DMS 273 treated with DMSO at 0.1 percent for 48 hours (cell line): ENCODE results near the gene IPPK.
"Not testable (repeated sequence)": the region's sequence is repeated elsewhere in the genome, so short reads cannot be mapped to it uniquely, and the experiment has no call there.

Experiments
- DNase-seq: peaks from one replicate; lab custom pipeline; 2025; lab: John Stamatoyannopoulos, UW

IPPK gene

GRCh38 chr9:92637326-92637725, 32.6 kb downstream of the IPPK start:
- no peak for DNase-seq

DNA sequence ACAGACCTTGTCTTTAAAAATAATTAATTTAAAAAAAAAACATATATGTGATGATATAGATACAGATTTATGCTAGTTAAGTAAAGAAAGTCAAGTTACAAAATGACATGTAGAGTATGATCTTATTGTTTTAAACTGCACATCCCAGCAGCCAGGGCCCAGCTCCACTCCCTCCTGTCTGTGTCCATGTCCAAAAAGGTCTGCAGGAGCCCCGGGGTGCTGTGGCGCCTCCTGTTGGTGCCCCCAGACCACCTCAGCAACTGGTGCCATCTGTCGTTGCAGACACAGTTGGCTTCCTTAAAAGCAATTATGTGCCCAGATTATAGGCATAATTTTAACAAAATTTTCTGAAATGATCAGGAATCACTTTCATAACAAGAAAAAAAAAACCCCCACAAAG, 33.3 kb downstream of the IPPK start:
- DNase-seq, result no peak

DNA sequence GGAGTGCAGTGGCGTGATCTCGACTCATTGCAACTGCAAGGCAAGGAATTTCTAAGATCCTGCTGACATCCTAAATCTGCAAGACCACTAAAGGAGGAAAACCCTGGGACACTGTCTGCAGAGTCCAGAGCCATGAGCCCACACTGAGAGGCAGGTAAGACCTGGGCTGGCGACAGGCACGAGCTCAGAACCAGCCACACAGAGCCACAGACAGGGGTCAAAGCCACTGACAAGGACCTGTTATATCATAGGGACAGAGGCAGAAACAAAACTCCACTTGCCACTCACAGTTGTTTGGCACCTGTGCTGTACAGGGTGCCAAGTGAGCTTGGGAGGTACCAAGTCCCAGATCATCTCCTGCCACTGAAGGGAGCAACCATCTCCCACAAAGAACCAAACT, 34.2 kb downstream of the IPPK start:
- DNase-seq, result no peak

GRCh38 chr9:92634712-92635605, 35.0 kb downstream of the IPPK start:
- no peak for DNase-seq

- DNase-seq, result no peak
Observed at GRCh38 chr9:92633614-92634278, 36.2 kb downstream of the IPPK start.

DNA sequence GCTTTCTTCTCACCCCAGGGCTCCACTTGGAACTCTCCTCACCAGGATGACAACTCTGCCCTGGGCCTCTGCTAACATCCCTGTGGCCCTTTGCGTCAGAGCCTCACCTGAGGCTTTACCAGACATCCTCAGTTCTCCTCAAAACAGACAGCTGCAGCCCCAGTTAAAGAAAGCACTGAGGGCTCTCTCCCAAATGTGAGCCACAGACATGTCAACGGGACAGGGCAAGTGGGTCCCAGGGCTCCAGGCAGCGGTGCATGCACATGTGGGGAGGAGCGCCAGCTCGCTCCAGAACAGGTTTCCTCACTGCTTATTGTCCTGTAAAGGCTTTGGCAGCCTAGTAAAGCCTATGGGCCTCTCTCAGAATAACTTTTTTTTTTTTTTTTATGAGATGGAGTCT, 37.3 kb downstream of the IPPK start:
- no peak for DNase-seq

DNA sequence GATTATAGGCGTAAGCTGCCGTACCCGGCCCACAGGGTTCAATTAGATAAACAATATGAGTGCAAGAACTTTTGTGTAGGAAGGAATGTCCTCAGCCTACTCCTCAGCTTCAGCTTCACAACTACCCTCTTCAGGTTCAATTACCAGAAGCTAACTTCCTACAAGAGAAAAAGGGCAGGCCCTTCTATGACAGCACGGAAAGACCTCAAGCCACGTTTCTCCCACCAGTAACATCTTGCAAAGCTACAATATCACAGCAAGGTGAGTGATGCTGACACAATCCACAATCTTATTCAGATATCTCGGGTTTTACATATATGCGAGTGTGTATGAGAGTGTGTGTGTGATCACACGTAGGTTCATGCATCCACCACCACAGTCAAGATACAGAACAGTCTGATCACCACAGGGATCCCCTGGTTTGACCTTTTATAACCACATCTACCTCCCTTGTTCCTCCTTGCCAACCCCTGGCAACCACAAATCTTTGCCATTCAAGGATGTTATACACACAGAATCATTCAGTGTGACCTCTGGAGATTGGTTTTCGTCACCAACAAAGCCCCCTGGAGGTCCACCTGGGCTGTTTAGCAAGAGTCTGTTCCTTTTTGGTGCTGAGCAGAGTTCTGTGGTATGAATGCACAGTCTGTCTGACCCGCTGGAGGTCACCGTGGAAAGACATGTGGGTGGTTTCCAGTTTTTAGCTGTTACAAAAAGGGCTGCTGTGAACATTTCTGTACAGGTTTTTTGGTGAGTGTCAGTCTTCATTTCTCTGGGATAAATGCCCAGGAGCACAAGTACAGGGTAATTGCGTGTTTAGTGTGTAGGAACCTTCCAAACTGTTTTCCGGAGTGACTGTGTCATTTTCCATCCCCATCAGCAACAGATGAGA, 38.2 kb downstream of the IPPK start:
- no peak for DNase-seq

DNA sequence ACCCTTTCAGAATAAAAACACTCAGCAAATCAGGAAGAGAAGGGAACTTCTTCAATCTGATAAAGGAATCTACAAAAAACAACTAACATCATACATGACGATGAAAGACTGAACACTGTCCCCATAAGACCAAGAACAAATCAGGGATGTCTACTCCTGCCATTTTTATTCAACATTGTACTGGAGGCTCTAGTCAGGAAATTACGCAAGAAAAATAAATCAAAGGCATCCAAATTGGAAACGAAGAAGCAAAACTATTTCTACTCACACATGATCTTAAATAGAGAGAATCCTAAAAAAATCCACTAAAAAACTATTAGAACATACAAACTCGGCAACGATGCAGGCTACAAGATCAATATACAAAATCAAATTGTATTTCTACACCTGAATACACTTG, 42.3 kb downstream of the IPPK start:
- no peak for DNase-seq

DNA sequence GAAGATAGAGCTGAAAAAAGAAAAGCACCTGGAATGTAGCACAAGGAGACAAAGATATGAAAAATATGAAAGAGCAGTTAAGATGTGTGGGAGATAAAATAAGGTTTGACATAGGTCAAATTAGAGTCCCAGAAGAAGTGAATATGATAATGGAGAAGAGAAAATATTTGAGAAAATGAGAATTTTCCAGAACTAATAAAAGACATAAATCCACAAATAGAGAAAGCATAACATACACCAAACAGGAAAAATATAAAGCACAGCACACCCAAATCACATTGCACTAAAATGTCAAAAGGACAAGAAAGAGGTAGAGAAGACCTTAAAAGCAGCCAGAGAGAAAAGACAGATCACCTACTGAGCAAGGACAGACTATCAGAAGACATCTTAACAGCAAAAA, 43.4 kb downstream of the IPPK start:
- DNase-seq, result no peak

- not testable (repeated sequence) for DNase-seq
Observed at GRCh38 chr9:92623936-92624335, 46.0 kb downstream of the IPPK start.

DNA sequence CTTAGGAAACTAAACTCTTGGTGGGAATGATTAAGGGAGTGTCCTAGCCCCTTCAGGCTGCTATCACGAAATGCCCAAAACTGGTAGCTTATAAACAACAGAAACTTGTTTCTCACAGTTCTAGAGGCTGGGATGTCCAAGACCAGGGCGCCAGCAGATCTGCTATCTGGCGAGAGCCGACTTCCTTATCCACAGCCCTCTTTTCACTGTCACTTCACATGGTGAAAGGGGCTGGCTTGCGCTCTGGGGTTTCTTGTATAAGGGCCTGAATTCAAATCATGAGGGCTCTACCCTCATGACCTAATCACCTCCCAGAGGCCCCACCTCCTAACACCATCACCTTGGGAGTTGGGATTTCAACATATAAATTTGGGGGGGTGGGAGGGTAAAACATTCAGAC, 49.1 kb downstream of the IPPK start:
- DNase-seq, result no peak

- DNase-seq, result no peak
Observed at GRCh38 chr9:92619601-92620300, 50.2 kb downstream of the IPPK start.

DNA sequence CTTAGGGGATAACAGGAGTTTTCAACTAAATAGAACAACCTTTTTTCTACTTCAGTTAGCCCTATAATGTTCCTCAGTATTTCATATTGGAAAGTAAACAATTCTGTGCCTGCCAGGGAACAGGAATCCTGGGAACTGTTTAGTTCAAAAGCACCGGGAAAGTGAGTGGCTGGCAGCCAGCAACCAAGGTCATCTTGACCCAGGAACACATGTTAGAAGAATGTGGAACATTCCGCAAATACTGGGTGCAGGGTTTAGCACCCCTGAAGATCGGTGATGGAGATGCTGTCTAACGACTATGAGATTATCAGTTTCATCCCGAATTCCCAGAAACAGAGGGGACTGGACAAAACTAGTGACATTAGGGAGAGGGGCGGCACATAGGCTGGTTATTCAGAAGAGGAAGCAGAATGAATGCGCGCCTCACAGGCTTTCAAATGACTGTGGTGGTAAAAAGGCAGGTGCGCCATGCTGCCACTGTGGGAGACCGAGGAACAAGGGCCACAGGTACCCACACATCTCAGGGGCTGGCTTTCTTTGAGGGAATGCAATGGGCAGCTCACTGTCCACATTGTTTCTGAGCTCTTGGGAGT, 51.2 kb downstream of the IPPK start:
- DNase-seq, result no peak

DNA sequence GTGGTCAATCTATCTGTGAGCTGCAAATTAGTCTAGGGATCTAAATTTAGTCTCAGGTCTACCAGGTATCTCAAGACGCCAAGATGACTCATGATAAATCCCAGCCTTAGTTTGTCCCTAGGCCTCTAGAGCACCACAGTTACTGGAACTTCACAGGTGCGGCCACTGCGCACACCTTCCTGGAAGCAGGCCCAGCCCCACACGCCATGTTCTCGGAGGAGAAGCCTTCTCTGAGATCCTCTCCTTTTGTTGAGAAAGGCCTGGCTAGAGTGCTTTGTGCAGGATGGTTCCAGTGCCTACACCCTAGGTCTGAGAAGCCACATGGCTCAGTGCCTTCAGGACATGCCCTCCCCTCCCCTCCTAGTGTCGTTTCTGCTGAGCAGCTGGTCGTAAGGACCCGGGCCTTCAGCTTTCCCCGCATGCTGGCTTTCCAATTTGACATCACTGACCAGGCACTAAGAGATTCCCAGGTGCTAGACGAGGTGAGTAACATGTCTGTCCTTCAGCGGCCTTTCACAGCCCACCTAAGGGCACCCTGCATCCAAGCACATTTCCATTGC, 51.9 kb downstream of the IPPK start:
- no peak for DNase-seq

DNA sequence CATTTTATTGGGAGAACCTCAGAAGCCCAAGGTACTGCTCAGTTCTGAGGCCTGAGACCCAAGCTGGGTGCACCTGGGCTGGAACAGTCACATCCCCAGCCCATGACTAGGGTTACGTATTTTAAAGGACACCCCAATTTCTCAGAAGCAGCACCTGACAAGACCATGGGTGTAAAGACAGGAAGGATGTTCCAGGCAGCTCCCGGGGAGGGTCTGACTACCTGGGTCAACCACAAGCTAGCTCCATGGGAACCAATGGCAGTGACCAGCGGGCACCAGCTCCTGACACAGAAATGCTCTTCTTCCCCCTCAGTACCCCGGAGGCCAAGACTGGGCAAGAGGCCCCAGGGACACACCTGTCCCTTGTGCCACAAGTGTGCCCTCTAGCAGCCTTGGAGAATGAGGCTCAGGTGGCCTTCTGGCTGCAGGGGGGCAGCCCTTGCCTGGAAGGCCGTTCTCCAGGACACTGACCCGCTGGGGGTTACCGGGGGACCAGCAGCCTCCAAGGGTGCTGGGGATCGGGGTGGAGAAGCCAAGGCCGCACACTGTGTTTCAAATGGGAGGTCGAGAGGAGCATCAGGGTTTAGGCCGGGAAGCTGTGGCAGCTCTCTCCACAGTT, 52.6 kb downstream of the IPPK start:
- DNase-seq, result no peak

DNA sequence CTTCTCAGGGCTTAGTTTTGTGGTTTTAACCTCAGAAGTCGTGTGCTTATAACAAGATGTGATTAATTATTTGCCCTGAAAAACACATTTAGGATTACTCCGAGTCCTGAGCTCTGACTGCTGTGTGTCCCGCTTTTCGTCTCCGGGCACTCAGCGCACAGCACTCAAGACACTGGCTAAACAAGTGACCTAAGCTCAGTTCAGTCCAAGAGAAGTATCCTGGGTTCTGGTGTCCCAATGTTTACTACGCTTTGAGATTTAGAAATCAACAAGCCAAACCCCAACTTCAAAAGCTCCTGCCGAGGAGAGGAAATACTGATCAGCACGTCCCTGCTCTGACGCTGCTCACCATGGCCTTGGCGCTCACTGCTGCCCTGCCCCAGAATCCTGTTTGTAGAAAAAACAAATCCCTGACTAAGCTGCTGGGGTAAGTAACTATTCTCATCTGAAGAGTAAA, 53.2 kb downstream of the IPPK start:
- DNase-seq, result no peak

DNA sequence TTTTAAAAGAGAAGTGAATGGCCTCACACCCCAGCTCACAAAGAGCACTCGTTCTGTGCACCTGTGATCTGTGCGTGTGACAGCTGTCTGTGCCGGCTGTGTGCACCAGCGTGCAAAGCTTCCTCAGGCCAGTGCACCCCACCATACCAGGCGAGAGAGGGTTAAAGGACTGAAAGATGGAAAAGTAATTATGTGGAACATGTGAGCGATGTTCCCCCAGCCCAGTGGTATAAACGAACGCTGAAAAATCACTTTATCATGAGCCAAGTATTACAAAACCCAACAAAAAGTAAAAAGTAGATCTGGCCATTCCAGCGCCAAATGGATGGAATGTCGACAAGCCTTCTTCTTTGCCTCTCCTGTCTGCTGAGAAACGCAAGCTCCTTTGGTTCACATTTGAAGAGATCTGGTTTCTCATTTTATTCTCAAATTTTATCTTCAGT, 53.7 kb downstream of the IPPK start:
- DNase-seq, result no peak

DNA sequence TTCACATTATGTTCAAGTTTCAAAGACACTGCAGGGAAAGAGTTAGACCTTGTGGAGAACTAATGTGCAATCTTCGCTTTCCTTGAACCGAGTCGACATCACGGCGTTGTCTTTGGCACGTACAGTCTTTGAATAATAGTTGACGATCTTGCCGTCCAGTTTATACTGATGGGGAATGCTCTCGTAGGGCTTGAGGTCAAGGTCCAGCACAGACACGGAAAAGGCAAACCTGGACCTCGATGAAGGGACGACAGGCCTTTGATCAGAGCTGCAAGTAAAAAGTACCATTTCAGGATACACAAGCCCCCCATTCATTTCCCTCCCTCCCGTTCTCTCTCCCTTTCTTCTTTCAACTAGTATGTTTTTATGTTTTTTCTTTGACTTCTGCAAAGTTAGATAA, 54.1 kb downstream of the IPPK start:
- no peak for DNase-seq

- DNase-seq, result no peak
Observed at GRCh38 chr9:92614763-92615461, 55.0 kb downstream of the IPPK start.

- no peak for DNase-seq
Observed at GRCh38 chr9:92614123-92614510, 55.8 kb downstream of the IPPK start.
